Bronchial epithelial cell (primary cell): Measurements from ENCODE around the gene STAP1. TPM values are rescaled to one million over a fixed set of nuclear protein-coding genes. Genes with fewer than 3 reads are reported as not detected.
A peak's percentile ranks its signal among the peaks of the same experiment; 100 is the strongest.

Experiments used
- DNase-seq: peaks from one replicate; pipeline ENCODE4 v3.0.0-alpha.2; 2010; ENCODE audit warnings: low read depth
- FAIRE-seq: peaks from 2 replicates; lab custom pipeline; 2011; peaks lifted over from hg19 to GRCh38; lab: Jason Lieb, UNC
- H3K27me3 ChIP-seq: 2 replicates; pipeline ENCODE4 v1.5.1; 2011; ENCODE audit warnings: low read length; ENCODE audit not compliant: control insufficient read depth, insufficient read depth
- H3K36me3 ChIP-seq: 2 replicates; pipeline ENCODE4 v1.5.1; 2011; ENCODE audit warnings: low read length; ENCODE audit not compliant: control insufficient read depth, insufficient read depth
- H3K4me3 ChIP-seq: 2 replicates; pipeline ENCODE4 v1.5.1; 2011; ENCODE audit warnings: mild to moderate bottlenecking, low read depth, low read length, control low read depth
- total RNA-seq: library from RNA; depleted of rRNA; stranded (reverse); fragments of >200 nt; gene quantifications from 2 replicates; pipeline ENCODE4 v1.2.1, GENCODE V29; 2014
- TF ChIP-seq, protein P1 (sequence below): IDR thresholded peaks from 2 replicates; pipeline ENCODE4 v1.5.1; 2011; ENCODE audit warnings: mild to moderate bottlenecking, moderate library complexity, low read length, control low read depth, inconsistent platforms; ENCODE audit not compliant: insufficient read depth, severe bottlenecking

STAP1 gene
- total RNA-seq, 1 donor from 2014 or later = under 0.01 TPM

GRCh38 chr4:67581913-67582312 is 23.4 kb downstream of the STAP1 start:
- H3K4me3 ChIP-seq = no peak overlapping the region
- FAIRE-seq (no peak), DNase-seq (no peak)
- H3K27me3 ChIP-seq = no peaks in the 10 kb centered on the region
- TF ChIP-seq, protein P1, sequence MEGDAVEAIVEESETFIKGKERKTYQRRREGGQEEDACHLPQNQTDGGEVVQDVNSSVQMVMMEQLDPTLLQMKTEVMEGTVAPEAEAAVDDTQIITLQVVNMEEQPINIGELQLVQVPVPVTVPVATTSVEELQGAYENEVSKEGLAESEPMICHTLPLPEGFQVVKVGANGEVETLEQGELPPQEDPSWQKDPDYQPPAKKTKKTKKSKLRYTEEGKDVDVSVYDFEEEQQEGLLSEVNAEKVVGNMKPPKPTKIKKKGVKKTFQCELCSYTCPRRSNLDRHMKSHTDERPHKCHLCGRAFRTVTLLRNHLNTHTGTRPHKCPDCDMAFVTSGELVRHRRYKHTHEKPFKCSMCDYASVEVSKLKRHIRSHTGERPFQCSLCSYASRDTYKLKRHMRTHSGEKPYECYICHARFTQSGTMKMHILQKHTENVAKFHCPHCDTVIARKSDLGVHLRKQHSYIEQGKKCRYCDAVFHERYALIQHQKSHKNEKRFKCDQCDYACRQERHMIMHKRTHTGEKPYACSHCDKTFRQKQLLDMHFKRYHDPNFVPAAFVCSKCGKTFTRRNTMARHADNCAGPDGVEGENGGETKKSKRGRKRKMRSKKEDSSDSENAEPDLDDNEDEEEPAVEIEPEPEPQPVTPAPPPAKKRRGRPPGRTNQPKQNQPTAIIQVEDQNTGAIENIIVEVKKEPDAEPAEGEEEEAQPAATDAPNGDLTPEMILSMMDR = no peak
- H3K36me3 ChIP-seq = no peaks in the 10 kb centered on the region

DNA sequence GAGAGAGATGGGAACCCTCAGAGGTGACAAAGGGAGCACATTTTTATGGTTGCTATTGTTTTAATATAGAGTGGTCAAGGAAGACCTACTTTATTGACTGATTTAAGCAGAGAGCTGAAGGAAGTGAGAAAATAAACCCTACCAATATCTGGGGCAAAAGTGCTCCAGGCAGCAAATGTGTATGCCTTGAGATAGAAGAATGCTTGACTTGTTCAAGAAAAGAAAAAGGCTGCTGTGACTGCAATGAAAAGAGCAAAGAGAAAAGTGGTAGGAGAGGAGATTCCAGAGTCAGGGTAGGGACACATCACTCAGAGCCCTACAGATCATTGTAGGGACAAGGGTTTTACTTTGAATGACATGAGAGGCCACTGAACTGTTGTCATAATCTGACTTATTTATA is 26.0 kb downstream of the STAP1 start:
- no peak for DNase-seq
- Histone ChIP-seq H3K27me3 (no peaks in the 10 kb centered on the region), H3K4me3 (no peak overlapping the region), H3K36me3 (no peaks in the 10 kb centered on the region)
- TF ChIP-seq, protein P1 = no peak
- FAIRE-seq = no peak

- Histone ChIP-seq H3K36me3 (no peaks in the 10 kb centered on the region), H3K27me3 (no peaks in the 10 kb centered on the region), H3K4me3 (no peak overlapping the region)
- FAIRE-seq = no peak
- no peak for DNase-seq
- TF ChIP-seq, protein P1 = no peak
Measured at GRCh38 chr4:67587156-67587555, 28.6 kb downstream of the STAP1 start.

GRCh38 chr4:67593741-67594175 is 35.2 kb downstream of the STAP1 start:
- no peak overlapping the region for H3K4me3 ChIP-seq
- DNase-seq = peak; percentile 45
- peaks cover 2% of the 10 kb centered on the region for H3K27me3 ChIP-seq
- no peaks in the 10 kb centered on the region for H3K36me3 ChIP-seq
- TF ChIP-seq, protein P1 = no peak
- FAIRE-seq = no peak

DNA sequence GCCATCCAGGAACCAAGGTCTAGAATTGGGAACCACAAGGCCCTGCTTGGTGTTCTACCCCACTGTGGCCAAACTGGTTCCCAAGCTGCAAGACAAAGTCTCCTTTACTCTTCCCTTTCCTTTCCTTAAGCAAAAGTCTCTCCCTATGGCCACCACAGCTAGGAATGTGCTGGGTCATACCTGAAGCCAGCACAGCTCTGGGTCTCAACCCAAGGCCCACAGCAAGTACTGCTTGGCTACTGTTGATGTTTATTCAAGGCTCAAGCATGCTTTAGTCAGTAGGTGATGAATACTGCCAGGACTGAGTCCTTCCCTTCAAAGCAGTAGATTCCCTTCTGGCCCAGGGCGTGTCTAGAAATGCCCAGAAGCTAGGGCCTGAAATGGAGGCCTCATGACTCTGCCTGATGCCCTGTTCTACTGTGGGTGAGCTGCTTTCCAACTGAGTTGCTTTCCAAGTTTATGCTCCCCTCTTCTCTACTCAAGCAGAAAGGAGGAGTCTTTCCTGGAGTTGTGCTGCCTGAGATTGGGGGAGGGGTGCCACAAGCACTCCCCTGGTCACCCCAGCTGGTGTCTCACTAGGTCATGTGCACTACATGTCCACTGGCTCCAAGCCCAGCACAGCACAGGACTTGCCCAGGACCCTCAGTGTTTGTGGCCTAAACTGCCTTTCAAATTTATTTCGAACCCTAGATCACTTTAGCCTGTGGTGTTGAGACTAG is 44.9 kb downstream of the STAP1 start:
- FAIRE-seq = peak; percentile 98
- H3K27me3 ChIP-seq = no peaks in the 10 kb centered on the region
- TF ChIP-seq, protein P1 = no peak
- DNase-seq = peak; percentile 86
- H3K4me3 ChIP-seq = no peak overlapping the region
- no peaks in the 10 kb centered on the region for H3K36me3 ChIP-seq

DNA sequence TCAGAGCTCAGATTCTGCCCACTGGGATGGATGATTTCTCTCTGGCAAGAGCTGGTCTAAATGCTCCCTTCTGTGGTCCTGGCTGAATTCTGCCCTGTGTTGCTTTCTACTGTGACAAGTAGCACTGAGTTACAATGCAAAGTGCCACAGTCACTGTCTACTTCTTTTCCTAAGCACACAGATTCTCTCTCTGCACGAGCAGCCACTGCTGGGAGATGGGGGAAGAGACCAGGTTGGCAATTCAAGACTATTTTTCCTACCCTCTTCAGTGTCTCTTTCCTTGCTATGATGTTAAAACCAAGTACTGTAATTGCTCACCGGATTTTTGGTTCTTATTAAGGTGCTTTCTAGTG is 45.5 kb downstream of the STAP1 start:
- TF ChIP-seq, protein P1 = no peak
- H3K4me3 ChIP-seq = no peak overlapping the region
- FAIRE-seq = peak; percentile 76

More for the DNA sequence above, 45.5 kb downstream of the STAP1 start:
- Histone ChIP-seq H3K36me3 (no peaks in the 10 kb centered on the region), H3K27me3 (no peaks in the 10 kb centered on the region)
- DNase-seq = no peak
